HG02973 (cell line): Measurements from ENCODE around the gene IL23A.

Experiments used
- ATAC-seq: cut with Tn5 transposase; IDR thresholded peaks from one replicate; pipeline ENCODE4 v1.9.1; 2021; ENCODE audit warnings: moderate library complexity; ENCODE audit not compliant: unreplicated experiment

The IL23A gene

DNA sequence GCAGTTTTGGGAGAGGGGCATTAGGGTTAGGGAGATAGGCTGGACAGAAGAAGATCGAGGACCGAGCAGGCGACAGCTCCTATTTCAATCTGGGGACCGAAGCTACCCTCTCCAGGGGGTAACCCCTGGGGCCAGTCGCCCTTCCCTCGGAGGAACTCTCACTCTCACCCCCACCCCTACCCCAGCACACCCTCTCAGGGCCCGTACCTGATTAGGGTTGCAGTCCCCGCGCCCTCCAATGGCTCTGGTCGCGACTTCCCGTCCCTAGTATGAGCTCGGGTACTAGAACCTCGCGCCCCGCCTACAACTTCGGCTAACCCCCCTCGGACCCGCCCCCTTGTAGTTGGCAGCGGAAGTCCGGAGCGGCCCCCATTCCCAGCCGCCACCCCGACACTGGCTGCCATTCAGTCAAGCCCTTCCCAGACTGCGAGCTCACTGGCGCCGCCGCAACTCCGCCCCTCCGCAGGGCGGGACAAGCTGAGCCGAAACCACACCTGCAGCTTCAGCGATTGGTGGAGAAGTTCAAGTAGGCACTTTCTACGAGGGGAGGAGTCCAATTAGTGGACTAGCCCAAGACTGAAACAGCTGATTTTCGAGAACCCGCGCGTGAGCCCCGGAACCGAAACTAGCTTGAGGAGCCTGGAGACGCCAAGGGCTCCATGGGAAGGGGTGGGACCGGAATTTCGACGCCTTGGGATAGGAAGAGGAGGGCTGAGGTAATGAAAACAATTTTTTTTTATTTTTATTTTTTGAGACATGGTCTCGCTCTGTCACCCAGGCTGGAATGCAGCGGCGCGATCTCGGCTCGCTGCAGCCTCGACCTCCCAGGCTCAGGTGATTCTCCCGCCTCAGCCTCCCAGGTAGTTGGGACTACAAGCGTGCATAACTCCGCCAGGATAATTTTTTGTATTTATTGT, 21.4 kb downstream of the IL23A start, which contains the start of gene STAT2:
Gene STAT2 (minus strand): TSS at position 257 of the 917 bp plus-strand sequence. CDS start 3,536 bp downstream, outside the sequence.
- peak; percentile 88 for ATAC-seq

DNA sequence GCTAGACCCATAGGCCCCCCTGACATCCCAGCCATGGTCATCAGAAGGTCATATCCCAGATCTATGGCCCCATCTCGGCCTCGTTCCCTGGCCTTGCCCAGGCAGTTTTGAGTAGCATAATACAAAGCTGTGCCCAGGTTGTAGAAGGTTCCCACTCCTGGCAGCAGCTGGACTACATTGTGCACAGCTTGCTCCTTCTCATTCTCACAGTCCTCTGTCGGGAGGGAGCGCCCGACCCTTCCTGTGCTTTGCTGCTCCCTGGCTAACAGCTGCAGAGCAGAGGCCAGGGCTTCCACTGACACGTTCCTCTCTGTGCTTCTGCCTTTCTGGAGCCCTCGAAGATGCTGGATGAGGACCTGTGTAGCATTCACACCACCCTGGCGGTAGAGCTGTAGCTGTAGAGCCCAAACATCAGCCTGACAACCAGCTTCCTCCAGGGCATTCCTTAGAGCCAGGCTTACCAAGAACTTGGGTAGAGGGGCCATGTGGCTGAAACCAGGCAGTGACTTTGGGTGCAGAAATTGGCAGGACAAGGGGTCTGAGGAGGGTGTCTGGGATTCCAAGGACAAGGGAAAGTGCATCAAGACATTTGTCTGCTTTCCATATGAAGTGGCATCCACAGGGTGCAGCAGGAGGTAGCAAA, 22.9 kb downstream of the IL23A start:
- no peak for ATAC-seq

DNA sequence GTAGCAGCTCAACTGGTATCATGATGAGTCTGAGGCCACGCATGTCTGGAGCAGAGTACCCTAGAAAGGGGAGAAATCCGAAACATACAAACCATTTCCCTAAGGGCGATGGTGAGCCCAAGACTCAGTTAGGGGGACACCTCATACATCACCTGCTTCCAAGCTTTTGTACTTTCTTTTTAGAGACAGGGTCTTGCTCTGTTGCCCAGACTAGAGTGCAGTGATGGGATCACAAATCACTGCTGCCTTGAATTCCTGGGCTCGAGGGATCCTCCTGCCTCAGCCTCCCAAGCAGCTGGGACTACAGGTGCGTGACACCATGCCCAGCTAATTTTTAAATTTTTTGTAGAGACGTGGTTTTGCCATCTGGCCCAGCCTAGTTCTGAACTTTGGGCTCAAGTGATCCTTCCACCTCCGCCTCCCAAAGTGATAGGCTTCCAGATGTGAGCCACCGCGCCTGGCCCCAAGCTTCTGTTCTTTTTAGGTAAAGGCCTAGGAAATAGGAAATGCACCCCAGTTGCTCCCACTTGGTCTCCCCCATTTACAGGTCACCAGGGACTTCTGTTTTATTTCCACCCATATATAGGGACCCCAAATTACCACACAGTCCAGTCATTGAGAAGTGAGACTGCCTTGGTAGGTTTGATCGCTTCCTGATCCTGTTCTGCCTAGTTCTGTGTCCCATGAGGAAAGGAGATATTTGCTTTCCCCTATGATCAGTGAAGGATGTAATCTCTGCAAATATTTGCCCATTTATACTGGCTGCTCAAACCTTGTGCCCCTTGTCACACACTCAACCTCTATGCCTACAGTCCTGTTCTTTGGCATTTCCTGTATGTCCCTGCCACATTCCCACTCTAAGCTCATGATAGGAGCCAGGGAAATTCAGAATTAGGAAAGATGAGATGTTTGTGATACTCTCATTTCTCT, 23.7 kb downstream of the IL23A start, which contains the start of gene APOF:
Gene APOF (minus strand): TSS at position 728 of the 930 bp plus-strand sequence. CDS start 112 bp downstream, at position 616.
- no peak for ATAC-seq

DNA sequence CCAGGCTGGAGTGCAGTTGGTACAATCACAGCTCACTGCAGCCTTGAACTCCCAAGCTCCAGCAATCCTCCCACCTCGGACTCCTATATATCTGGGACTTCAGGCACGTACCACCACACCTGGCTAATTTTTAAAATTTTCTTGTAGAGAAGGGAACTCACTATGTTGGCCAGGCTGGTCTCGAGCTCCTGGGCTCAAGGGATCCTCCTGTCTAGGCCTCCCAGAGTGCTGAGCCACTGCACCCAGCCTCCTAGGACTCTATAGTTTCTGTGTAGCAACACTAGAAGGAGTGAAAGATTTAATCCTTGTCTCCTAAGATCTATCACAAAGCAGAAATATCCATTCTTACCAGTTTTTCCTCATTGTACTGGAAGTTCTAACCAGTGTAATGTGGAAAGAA, 28.3 kb downstream of the IL23A start:
- ATAC-seq, result no peak

DNA sequence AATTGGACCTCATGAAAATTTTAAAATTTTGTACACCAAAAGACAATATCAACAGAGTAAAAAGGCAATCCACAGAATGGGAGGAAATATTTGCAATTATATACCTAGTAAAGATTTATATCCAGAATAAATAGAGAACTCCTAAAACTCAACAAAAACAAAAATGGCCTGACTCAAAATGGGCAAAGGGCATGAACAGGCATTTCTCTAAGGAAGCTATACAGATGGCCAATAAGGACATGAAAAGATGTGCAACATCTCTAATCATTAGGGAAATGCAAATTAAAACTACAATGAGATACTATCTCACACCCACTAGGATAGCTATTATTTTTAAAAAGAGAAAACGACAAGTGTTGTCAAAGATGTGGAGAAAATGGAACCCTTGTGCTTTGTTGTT, 34.8 kb downstream of the IL23A start:
- ATAC-seq, result no peak

DNA sequence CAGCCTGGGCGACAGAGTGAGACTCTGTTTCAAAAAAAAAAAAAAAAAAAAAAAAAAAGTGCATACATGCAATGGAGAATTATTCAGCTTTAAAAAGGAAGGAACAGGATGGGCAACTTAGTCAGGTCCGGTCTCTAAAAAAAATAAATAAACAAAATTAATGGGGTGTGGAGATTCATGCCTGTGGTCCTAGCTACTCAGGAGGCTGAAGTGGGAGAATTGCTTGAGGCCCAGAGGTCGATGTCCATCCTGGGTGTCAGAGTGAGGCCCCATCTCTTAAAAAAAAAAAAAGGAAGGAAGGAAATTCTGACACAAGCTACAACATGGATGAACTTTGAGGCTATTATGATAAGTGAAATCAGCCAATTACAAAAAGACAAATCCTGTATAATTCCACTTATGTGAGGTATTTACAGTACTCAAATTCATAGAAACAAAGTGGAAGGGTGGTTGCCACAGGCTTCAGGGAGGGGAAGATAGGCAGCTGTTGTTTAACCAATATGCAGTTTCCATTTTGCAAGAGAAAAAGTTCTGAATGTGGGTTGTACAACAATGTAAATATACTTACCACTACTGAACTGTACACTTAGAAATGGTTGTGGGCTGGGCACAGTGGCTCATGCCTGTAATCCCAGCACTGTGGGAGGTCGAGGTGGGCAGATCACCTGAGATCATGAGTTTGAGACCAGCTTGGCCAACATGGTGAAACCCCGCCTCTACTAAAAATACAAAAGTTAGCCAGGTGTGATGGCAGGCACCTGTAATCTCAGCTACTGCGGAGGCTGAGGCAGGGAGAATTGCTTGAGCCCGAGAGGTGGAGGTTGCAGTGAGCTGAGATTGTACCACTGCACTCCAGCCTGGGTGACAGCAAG, 36.3 kb downstream of the IL23A start:
- no peak for ATAC-seq

DNA sequence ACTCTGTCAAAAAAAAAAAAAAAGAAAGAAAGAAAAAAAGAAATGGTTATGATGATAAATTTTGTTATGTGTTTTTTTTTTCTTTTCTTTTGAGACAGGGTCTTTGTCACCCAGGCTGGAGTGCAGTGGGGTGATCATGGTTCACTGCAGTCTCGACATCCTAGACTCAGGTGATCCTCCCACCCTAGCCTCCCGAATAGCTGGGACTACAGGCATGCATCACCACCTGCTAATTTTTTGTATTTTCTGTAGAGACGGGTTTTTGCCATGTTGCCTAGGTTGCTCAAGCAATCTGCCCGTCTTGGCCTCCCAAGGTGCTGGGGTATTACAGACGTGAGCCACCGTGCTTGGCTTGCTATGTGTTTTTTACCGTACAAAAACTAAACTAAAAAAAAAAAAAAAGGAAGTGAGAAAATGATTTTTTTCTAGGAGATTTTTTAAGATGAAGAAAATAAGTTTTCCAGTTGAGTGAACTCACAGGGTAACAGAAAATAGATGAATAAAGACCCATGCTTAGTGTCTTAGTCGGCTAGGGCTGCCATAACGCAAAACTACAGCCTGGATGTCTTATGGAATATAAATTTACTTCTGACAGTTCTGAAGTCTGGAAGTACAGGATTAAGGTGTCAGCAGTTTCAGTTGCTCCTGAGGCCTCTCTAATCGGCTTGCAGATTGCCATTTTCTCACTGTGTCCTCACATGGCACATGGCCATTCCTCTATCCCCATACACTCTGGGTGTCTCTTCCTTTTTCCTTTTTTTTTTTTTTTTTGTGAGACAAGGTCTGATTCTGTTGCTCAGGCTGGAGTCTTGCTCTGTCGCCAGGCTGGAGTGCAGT, 37.1 kb downstream of the IL23A start:
- peak; percentile 74 for ATAC-seq

DNA sequence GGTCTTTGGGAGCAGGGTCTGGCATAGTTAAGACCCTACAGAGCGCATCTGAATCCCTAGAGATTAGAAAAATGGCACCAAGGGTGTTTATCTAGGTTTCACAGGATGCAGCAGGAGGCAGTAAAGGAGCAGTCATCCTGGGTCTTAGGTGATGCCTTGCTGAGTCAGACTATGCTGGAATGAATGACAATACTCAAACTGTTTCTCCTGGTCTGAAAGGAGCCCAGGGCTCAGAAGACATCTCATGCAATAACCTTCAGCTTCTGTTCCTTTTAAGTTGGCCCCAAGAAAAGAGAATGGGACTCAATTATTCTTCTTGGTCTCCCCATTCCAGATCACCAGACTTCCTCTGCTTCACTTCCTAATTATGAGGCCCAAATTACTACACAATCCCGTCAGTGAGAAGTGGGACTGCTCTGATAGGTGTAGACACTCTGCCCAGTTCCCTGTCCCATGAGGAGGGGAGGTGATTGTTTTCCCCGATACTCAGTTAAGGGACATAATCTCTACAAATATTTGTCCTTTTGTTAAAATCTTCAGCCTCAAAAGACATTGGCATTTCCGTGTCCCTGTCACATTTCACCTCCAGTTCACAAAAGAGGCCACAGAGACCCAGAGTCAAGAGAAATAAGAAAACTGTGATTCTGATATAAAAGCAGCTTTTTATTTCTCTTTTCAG, 38.8 kb downstream of the IL23A start:
- no peak for ATAC-seq

DNA sequence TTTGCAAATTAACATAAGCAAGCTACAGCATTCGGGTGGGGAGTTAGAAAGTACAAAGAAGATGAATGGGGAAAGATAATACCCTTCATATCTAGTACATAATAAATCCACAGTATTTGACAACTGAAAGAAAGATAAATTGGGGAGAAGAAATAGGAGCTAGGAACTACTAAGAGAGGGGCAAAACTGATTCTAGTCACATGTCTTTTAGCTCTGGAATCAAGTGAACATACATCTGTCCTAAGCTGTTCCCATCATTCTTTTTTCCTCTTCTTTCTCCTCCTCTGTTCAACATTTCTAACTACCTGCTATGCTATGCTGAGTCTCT, 39.3 kb downstream of the IL23A start:
- ATAC-seq, result no peak

DNA sequence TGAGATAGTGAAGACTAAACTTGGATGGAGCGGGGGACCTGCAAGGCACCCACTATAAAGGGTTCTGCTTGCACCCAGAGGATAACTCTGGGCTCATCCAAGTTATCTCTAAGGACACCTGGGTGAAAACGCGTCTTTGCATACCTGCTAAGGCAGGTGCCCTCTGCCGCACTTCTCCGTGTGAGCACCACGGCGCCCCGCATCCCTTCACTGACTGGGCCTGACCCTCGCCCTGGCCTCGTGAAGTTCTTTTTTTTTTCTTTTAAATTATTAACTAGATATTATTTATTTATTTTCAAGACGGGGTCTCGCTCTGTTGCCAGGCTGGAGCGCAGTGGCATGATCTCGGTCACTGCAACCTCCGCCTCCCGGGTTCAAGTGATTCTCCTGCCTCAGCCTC, 43.9 kb downstream of the IL23A start:
- no peak for ATAC-seq

DNA sequence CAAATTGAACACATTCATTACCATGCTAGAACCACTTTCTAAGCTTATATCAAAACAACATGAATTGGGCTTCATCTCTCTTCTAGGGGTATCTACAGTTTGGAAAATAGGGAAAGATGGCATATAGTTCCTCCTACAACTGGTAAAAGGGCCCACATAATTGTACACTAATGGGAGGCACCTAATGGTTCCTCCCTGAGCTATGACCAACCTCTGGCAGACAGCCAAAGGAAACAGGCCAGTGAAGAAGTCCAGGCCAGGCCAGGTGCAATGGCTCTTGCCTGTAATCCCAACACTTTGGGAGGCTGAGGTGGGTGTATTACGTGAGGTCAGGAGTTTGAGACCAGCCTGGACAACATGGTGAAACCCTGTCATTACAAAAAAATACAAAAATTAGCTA, 47.2 kb downstream of the IL23A start:
- no peak for ATAC-seq

DNA sequence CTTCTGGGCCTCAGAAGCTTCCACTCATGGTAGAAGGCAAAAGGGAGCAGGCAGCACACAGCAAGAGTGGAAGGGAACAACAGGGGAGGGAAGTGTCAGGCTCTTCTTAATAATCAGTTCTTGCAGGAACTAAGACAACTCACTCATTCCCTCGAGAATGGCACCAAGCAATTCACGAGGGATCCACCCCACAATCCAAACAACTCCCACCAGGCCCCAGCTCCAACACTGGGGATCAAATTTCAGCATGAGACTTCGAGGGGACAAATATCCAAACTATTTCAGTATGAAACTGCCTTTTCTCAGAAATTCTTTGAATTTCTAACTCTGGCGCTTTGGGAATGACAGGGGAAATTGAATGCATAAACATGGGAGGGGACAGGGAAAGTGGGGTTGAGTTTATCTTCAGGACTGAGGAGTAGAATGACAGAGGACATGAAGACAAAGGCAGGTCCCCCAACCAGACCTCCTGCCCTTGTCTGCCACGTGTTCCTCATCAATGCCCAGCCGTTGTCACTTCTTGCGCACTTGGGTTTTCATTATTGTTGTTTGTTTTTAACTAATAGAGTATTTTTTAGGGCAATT, 48.6 kb downstream of the IL23A start:
- no peak for ATAC-seq

DNA sequence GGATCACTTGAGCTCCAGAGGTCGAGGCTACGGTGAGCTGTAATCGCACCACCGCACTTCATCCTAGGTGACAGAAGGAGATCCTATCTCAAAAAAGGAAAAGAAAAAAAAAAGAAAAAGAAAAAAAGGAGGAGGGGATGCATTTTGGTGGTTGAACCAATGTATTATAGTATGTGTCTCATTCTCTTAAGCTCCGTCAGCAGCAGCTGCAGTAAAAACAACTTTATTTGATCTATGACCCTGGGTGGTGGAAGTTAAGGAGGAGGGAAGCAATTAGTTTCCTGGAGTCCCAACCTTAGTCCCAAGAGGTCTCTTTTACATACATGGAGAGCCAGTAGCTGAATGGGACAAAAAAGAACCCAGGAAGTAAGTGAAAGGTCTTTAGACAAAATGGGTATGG, 50.7 kb downstream of the IL23A start:
- ATAC-seq, result no peak
